Measurements from ENCODE around the gene PRPS1. TPM values are rescaled to one million over a fixed set of nuclear protein-coding genes. Genes with fewer than 3 reads are reported as not detected.

PRPS1 gene
- 10 to 100 TPM; 37.5 to 37.6 TPM for total RNA-seq

- intact Hi-C loops (cut with DNase I): loop anchor here (10.0 kb wide), 1 partner anchor 633 kb away; no protein-coding TSS in a partner anchor
Measured at GRCh38 chrX:107627838-107628661, at the start of gene PRPS1. Gene PRPS1 (plus strand): TSS chrX:107628510. CDS start chrX:107628629, 119 bp downstream.

DNA sequence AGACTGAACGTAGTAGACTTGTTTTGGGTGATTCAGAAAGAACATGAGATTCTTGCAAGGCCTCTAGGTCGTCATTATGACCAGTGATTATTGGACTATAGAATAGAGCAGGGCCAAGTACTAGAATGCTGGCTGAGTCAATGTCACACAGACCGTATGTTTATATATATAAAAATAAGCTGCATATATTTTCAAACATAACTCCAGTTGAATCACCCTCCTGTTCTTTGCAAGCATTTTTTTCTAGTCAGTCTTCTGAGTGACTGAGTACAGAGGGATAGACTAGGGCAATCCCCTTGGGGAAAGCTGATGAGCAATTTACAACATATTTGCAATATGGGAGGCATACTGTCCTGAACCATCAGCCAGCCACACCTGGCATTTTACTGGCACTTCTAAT is 48.4 kb upstream of the PRPS1 start:
- H3K4me3 ChIP-seq: no peak overlapping the region
- no peak overlapping the region for H3K27ac ChIP-seq
- no peaks in the 10 kb centered on the region for H3K4me1 ChIP-seq (replicated peaks)
- TF ChIP-seq POLR2AphosphoS5 (IDR thresholded peaks at IDR 0.05): no peak
- no peak for TF ChIP-seq CTCF (IDR thresholded peaks at IDR 0.05)
- no peak for TF ChIP-seq POLR2A (IDR thresholded peaks at IDR 0.05)
- H3K36me3 ChIP-seq: no peaks in the 10 kb centered on the region
- no peak for DNase-seq (ENCODE audit: low spot score)
- intact Hi-C loops (cut with DNase I): no loop called here
- H3K9me3 ChIP-seq: no peaks in the 10 kb centered on the region
- 95% methylated on average over 3 of the region's 3 CpGs for WGBS
- no peaks in the 10 kb centered on the region for H3K27me3 ChIP-seq (replicated peaks; ENCODE audit: insufficient read depth)

More at GRCh38 chrX:107627838-107628661, at the start of gene PRPS1:
- H3K27me3 ChIP-seq (replicated peaks; ENCODE audit: insufficient read depth): no peaks in the 10 kb centered on the region
- H3K4me1 ChIP-seq (replicated peaks): no peaks in the 10 kb centered on the region
- no peaks in the 10 kb centered on the region for H3K9me3 ChIP-seq
- peak within 1 kb of the TSS; percentile 51 to 69 for H3K27ac ChIP-seq
- peak; percentile 90 for DNase-seq (ENCODE audit: low spot score)
- under 1% methylated on average over 34 of the region's 37 CpGs for WGBS
- H3K36me3 ChIP-seq: no peaks in the 10 kb centered on the region
- TF ChIP-seq POLR2AphosphoS5 (IDR thresholded peaks at IDR 0.05) (peak; percentile 88), CTCF (IDR thresholded peaks at IDR 0.05) (no peak), POLR2A (IDR thresholded peaks at IDR 0.05) (peak; percentile 57)
- H3K4me3 ChIP-seq: peak within 1 kb of the TSS; percentile 40 to 42

GRCh38 chrX:107581923-107582322 is 46.4 kb upstream of the PRPS1 start:
- no peak overlapping the region for H3K27ac ChIP-seq
- no peak for TF ChIP-seq POLR2A (IDR thresholded peaks at IDR 0.05)
- no peak for TF ChIP-seq POLR2AphosphoS5 (IDR thresholded peaks at IDR 0.05)
- TF ChIP-seq CTCF (IDR thresholded peaks at IDR 0.05): no peak
- H3K27me3 ChIP-seq (replicated peaks; ENCODE audit: insufficient read depth): no peaks in the 10 kb centered on the region
- no peak overlapping the region for H3K4me3 ChIP-seq
- no peak for DNase-seq (ENCODE audit: low spot score)
- H3K4me1 ChIP-seq (replicated peaks): no peaks in the 10 kb centered on the region
- no peaks in the 10 kb centered on the region for H3K36me3 ChIP-seq
- WGBS: 96% methylated on average over 4 of the region's 4 CpGs
- H3K9me3 ChIP-seq: no peaks in the 10 kb centered on the region
- intact Hi-C loops (cut with DNase I): no loop called here

DNA sequence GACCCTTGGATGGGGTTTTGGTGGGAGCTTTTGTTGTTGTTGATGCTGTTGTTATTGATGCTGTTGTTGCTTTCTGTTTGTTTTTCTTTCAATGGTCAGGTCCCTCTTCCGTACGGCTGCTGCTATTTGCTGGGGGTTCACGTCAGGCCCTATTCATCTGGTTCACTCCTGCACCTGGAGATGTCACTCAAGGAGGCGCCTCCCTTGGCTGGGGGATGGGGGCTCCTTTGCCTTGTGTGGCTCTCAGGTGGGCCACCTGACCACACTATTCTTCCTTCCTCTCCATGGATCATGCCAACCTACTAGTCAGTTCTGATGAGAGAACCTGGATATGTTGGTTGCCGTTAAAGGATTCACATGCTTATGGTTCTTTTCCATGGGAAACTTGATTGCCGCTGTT is 39.1 kb upstream of the PRPS1 start:
- intact Hi-C loops (cut with DNase I): no loop called here
- TF ChIP-seq POLR2A (IDR thresholded peaks at IDR 0.05) (no peak), CTCF (IDR thresholded peaks at IDR 0.05) (no peak), POLR2AphosphoS5 (IDR thresholded peaks at IDR 0.05) (no peak)
- Histone ChIP-seq H3K4me1 (replicated peaks) (no peaks in the 10 kb centered on the region), H3K36me3 (no peaks in the 10 kb centered on the region), H3K27ac (no peak overlapping the region), H3K27me3 (replicated peaks; ENCODE audit: insufficient read depth) (no peaks in the 10 kb centered on the region), H3K4me3 (no peak overlapping the region), H3K9me3 (no peaks in the 10 kb centered on the region)
- 96% methylated on average over 6 of the region's 6 CpGs for WGBS
- no peak for DNase-seq (ENCODE audit: low spot score)

DNA sequence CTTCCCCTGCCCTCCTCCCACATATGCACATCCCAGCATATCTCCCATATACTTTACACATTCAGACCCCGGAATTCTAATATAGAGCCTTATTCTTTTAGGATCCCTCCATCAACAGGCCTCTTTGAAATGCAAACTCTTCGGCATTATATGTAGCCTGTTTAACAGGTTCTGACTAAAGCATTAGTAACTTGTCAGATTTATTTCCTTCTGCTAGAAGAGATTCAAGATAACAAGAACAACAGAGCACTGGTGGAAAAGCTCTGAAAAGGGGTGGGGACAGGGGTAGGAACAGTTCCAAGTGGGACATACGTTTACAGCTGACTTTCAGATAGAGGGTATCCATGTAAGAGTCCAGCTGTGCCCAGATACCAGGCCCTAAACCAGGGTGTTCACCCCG is 31.7 kb upstream of the PRPS1 start:
- H3K4me1 ChIP-seq (replicated peaks): no peaks in the 10 kb centered on the region
- intact Hi-C loops (cut with DNase I): no loop called here
- no peak for TF ChIP-seq POLR2A (IDR thresholded peaks at IDR 0.05)
- TF ChIP-seq POLR2AphosphoS5 (IDR thresholded peaks at IDR 0.05): no peak
- TF ChIP-seq CTCF (IDR thresholded peaks at IDR 0.05): no peak
- no peaks in the 10 kb centered on the region for H3K9me3 ChIP-seq
- no peaks in the 10 kb centered on the region for H3K36me3 ChIP-seq
- DNase-seq (ENCODE audit: low spot score): no peak
- H3K4me3 ChIP-seq: no peak overlapping the region
- 30% methylated on average over 4 of the region's 4 CpGs for WGBS
- no peak overlapping the region for H3K27ac ChIP-seq
- no peaks in the 10 kb centered on the region for H3K27me3 ChIP-seq (replicated peaks; ENCODE audit: insufficient read depth)

All from prostate gland (tissue), 2 donors.